NCI-H460 (cell line): ENCODE data around the gene PTPN23. TPM values are rescaled to one million over a fixed set of nuclear protein-coding genes. Genes with fewer than 3 reads are reported as not detected.

Experiments used
- DNase-seq: peaks from one replicate; pipeline ENCODE4 v3.0.0-alpha.2; 2016; ENCODE audit warnings: low read depth; ENCODE audit errors: extremely low read depth
- total RNA-seq: library from RNA; depleted of rRNA; stranded (reverse); fragments of >200 nt; shearing (Covaris generic); gene quantifications from 2 replicates; pipeline ENCODE4 v1.2.3, GENCODE V29; 2014

PTPN23 gene
- total RNA-seq, 1 experiment from 2014 or later, result 9.5 TPM

DNA sequence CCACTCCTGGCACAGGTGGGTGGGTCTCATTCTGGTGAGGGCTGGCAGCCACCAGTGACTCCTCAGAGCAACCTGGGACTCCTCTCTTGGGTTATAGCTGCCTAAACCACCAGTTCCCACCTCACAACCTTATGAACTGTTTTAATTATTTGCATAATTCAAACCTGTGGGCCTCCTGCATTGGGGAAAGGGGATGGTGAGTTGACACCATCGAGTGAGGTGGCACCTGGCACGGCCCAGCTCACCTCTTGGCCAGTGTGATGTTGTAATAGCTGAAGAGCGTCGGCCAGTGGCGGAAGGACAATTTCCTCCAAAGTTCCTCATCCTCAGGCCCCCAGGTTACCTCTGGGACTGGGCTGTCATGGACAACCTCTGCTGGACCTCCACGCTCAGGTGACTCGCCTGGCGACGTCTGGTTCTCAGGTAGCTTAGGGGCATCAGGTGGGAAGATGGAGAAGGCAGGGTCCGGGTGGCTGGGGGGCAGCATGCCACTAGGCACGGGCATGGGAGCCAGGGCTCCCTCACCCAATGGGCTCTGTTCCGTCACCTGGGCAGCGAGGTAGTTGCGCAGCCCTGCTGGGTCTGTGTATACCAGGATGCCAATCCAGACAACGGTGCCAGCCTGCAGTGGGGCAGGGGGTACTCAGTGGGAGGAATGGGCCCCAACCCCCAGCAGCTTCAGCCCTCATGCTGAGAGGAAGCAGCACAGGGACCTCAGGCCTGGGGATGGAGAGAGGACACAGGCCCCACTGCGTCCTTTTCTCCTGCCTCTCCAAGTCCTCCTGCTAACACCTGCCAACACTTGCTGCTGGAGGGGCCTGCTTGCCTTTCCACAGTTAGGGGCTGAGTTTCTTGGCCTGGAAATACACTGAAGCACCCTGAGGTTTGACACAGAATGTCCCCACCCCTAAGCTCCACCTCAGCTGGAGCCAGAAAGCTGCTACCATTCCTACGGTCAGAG is 38.5 kb downstream of the PTPN23 start:
- DNase-seq, result no peak

DNA sequence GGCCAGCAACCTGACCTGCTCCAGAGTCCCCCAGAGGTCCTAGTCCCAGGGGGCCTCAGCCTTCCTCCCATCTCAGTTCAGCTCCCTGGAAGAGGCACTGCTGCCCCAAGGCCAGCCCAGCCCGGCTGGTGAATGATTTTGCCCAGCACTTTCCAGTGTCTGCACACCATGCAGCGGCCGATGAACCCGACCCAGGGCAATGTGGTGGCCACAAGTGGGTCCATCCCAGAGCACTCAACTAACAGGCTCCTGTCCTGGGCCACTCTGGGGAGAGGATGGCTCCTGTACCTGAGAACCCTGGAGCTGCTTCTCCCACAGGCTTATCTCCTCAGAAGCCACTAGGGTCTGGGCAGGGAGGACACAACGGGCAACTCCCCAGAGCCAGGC is 39.2 kb downstream of the PTPN23 start:
- DNase-seq, result no peak

DNA sequence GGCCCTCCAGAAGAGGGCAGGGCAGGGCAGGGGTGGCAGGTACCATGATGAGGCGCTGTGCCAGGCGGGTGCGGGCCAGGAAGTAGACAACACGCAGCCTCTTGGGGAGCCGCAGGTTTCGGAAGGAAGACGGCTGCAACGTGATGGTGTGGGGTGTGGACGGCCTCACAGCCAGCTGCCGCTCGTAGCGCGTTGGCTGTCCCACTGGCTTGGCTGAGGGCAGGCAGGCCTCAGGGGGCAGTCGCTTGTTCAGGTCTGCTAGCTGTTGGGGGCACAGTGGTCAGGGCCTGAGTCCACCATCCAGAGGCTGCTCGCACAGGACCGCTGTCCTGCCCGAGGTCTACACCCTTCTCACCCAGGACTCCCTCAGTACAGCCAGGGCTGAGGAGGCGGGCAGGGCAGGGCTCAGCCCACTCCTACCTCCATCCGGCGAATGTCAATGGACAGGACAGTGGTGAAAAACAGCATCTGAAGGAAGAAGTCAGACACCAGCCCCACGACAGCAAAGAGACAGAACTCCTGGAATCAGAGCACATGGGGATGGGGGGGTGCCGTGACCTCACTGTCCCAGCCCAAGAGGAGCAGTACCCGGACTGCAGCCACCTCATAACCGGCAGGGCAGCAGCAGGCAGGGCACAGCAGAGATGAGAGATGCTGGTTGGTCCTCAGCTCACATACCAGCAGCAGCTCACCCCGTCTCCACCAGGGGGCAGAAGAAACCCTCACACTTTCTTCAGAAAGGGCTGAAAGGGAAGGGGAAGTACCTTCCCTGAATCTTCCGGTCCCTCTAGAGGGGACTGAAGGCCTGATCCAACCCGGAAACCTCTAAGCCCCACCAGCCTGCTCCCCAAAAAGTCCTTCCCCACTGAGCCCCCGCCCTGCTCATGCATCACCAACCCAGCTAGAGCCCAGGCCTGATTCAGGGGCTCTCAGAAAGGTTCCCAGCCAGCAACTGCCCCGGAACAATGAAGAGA is 40.0 kb downstream of the PTPN23 start:
- peak; percentile 76 for DNase-seq

DNA sequence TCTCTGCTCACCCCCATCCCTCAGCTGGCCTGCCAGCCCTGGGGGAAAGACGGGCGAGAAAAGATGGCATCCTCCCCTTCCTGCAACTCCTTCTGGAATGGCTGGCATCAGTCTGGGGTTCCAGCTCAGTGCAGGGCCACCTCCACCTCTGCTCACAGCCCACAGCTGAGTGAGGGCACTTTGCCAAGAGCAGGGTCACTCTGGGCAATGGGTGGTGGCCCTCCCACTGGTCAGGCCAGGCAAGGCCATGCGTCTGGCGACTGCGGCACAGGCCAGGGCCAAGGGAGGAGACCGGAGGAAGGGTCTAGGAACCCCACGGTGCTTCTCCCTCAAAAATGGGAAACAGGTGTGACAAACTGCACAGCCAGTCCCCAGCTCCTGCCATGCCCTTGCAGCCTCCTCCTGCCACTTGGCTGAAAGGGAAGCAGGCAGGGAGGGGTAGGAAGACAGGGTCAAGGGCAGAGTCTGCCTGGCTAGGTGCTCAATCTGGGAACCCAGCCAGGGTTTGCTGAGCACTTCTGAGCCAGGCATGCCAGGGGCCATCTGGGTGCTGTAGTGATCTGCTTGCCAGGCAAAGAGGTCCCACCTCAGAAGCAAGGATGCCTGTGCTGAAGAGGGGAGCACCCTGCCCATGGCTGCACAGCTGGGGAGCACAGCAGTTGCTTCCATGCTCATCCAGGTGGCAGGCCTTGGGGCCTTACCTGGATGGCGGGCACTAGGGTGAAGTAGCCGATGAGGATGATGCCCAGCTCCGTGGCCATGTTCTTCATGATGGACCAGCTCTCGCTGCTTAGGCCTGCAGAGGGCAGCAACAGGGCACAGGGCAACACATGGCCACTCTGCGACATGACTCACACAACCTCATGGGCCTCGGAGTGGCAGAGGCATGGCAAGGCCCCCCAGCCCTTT is 41.2 kb downstream of the PTPN23 start:
- DNase-seq, result no peak

DNA sequence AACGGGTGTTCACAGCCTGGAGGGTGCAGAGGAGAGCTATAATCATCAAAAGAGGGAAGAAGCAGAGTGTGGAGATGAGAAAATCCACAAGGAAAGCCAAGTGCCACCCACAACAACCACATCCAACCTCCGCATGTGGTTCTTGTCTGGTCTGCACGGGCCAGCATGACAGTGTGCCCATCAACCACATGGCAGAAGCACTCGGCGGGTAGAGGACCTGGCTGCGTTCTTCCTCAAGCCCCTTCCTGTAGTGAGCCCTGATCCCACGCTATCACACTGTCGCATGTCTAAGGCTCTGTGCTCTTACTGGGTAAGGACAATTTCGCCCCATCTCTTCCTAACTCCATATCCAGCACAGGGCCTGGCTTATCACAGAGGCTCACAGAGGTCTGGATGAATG is 41.9 kb downstream of the PTPN23 start:
- no peak for DNase-seq

DNA sequence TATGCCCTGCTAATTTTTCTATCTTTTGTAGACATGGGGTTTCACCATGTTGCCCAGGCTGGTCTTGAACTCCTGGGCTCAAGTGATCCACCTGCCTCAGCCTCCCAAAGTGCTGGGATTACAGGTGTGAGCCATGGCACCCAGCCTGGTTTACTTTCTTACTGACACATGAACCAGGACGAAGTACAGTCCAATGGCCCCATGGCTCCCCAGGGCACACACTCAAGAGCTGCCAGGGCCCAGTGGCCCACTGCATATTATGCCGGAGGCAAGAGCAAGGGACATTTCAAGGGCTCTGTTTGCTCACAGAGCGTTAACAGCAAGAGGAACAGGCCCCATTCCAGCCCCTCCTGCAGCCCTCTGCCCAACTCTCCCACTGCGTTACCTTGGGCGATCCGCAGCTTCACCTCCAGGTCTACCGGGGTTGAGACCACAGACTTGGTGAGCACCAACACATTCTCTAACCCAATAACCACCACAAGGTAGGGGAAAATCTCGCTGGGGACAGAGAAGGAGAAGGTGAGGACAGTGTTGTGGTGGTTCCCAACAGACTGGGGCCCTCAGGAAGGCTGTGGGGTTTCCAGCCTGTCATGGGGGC is 42.8 kb downstream of the PTPN23 start:
- no peak for DNase-seq

DNA sequence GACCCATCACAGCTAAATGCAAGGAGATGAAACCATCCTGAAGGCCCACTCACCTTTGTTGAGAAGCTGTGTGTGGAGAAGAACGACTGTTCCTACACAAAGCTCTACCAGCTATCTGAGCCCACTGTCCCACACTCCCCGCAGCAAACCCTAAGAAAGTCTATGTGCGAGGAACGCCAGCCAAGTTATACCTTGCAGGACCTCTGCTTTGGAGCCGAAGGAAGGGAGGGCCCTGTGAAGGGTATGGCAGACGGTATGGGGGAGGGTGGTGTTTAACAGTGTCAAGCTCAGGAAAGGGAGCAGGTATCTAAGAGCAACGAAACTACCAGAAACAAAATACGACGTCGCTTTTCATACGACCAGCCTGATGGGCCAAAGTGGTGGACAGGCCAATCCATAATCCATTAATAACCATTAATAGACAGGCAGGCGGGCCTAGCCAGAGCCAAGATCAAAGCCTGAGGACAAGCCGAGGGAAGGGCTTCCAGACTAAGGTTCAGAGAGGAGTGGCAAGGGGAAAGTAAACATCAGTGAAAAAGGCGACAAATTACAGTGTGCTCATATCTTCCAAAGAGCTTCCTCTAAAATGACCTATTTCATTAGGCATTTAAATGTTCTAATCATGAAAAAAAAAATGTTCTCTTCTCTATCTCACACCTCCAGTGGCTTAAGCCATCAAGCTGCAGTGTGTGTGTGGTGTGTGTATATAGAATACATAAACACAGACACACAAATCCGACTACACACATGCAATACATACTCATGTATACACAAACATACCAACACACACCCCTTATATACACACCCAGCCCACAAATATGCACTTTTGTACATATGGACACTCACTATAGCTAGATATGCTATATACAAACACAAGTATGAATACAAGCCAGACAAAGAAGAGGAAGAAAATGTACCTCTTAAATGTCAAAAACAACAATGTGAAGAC is 43.9 kb downstream of the PTPN23 start:
- DNase-seq, result no peak

DNA sequence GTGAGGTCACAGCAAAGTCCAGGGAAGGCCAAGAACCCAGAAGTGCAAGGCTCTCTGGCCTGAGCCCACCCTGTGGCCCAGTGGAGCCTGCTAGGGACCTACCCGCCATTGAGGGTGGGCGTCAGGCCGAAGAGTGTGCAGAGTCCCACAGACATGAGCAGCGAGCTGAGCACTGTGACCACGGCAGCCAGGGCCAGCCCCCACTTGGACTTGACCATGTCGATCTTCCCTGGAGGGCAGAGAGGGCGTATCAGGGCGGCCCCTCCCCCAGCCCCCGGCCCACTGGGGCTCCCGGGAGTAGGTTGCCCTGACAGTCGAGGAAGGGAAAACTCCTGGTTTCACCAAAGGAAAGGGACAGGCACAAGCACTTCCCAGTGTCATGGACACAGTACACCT is 44.6 kb downstream of the PTPN23 start:
- no peak for DNase-seq

DNA sequence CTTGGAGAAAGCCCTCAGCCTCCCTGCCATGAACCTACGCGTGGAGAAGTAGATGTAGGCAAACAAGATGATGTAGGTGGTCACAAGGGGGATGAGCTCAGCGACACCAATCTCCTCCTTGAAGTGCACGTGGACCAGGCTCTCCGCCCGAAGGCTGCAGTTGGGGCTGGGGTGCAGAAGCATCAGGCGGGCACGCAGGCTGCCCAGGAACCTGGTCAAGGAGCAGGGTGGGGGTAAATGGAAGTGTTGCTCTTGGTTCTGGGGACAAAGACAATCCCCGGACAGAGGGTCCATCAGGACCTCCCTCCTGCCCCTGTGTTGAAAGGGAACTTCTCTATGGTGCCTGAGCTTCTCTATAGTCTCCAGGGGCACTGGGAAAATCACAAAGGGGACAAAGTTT is 45.1 kb downstream of the PTPN23 start:
- DNase-seq, result no peak

DNA sequence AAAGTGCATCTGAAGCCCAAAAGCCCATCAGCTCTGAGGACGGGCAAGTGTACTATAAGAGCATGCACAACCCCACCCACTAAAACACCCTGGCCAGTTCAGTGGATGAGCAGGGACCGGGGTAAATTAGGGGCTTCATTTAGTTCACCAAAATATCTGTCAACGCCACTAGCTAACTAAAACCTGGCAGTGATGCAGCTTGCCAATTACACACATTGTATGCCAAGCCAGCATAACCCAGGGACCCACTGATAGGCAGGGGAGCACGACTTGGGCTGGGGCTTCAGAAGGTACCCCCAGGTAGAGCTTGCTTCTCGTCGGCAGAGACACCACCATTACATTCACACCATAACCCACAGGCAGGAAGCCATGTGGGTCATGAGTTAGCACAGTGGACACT is 47.0 kb downstream of the PTPN23 start:
- DNase-seq, result no peak

DNA sequence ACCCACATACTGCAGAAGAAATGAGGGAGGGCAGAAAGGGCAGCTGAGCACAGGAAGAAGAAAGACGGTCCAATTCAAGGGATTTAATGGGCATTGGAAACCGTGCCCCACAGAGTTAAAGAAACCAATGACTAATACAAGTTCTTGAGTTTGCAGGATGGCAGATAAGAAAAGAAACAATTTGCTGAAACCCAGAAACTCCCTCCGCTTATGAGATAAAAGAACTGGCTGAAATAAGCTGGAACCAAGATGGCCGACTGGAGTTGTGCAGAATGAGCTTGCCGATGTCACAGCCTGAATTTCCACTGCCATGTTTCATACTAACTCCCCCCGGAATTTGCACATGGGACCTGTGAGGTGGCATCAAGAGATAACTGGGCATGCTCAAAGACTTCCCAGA is 47.8 kb downstream of the PTPN23 start:
- no peak for DNase-seq

DNA sequence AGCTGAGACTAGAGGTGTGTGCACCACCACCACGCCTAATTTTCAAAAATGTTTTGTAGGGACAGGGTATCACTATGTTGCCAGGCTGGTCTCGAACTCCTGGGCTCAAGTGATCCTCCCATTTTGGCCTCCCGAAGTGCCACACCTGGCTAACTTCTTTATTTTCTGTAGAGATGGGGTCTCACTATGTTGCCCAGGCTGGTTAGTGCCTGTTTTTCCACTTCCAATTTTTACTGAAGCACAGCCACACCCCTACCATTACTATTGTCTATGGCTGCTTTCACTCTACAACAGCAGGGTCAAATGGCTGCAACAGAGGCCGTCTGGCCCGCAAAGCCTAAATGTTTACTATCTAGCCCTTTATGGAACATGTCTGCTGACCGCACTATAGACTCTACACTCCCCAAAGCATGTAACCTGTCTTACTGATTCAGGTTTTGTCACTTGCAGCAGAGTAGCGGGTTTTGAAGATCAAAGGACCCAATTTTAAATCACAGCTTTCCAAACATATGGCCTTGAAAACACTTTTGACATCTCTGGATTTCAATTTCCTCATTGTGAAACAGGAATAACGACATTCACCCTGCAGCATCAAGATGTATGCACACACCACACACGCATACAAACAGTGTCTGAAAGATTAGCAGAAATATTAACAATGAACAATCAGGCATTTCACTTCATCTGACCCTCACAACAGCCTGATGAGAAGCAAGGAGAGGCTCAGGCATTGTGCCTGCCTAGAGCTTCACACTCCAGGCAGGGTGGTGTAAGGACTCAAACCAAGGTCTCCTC is 48.9 kb downstream of the PTPN23 start:
- DNase-seq, result no peak

DNA sequence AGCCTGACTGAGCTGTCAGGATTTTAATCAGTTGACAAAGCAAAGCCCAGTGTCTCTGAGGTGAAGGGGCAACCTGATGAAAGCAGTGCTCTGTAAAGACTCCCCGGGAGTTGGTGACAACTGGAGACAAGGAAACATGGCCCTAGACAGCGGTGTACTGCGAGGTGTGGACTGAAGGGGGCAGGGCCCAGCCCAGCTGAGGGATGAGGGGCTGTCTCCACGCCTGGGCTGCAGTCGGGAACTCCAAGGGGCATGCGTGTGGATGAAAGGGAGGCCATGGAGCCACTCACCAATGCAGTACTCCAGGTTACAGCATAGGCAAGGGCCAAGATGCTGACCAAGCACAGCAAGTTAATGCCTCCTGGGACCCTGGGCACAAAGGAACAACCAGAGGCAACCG is 49.8 kb downstream of the PTPN23 start:
- no peak for DNase-seq

DNA sequence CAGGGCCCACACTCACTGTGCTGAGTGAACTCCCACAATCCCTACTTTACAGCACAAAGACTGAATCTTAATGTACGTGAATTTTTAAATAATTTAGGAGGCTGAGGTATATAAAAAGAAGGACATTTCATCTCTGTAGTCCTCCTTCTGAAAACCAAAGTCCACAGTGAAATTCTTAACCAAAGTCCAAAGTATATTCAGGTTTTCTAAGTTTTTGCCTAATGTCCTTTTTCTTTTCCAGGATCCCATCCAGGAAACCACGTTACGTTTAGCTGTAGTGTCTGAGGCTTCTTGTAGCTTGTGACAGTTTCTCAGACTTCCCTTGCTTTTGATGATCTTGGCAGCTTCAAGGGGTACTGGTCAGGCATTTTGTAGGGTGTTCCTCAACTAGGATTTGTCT is 50.4 kb downstream of the PTPN23 start:
- no peak for DNase-seq

DNA sequence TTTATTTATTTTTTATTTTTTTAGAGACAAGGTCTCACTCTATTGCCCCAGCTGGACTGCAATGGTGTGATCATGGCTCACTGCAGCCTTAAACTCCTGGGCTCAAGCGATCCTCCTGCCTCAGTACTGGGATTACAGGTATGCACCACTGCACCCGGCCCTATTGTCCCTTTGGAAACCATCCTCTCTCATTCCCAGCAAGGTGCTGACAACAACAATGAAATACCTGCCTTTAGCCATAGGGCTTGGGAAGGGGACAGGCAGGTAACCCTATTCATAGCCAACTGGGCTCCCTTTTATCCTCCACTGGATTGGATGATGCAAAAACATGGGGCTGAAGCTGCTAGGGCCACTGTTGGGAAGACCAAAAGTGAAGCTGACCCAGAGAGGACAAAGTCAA is 51.9 kb downstream of the PTPN23 start:
- DNase-seq, result no peak

DNA sequence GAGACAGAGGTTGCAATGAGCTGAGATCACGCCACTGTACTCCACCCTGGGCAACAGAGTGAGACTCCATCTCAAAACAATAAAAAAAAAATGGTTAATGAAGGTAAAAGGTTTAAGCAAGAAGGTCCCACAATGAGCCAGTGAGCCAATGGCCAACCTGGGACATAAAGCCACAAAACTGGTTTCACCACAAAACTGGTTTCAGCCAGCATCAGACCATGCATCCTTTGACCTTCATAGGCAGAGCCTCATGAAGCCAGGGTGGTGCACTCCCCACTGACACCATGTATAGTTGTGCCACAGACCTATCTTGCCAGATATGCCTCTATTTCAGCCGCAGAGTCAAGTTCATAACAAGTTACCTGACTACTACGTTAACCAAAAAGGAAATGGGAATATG is 53.0 kb downstream of the PTPN23 start:
- no peak for DNase-seq

DNA sequence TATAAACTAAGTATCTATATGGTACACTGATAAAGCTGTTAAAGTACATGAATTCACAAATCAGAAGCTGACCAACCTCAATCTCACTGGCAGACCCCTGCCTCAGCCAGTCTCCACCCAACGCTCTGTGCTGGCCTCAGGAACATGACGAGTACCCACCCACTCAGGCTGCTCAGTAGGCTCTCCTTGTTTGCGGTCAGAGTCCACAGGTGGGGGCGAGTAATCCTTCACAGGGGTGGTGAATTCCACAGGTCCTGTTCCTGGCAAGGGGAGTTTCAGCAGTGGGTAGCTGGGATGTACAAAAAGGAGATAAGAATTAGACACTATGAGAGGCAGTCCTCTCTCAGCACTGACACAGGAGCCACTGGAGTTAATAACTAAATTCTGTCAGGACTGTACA is 54.0 kb downstream of the PTPN23 start:
- DNase-seq, result no peak

DNA sequence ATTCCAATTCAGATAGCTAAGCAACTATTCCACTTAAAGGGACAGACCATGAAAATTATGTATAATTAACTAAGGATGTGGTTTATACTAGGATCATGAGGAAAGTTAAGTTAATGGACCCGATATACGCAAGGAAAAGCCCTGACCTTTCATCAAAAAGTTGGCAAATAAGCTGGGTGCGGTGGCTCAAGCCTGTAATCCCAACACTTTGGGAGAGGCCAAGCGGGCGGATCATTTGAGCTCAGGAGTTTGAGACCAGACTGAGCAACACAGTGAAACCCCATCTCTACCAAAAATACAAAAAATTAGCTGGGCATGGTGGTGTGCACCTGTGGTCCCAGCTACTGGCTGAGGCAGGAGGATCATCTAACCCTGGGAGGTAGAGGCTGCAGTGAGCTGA is 55.4 kb downstream of the PTPN23 start:
- DNase-seq, result no peak
